GM21825 (cell line): ENCODE measurements around the gene CST11.

Experiments
- ATAC-seq: cut with Tn5 transposase; IDR thresholded peaks from one replicate; pipeline ENCODE4 v1.9.1; 2021; ENCODE audit warnings: mild to moderate bottlenecking, moderate library complexity; ENCODE audit not compliant: unreplicated experiment

CST11 gene

DNA sequence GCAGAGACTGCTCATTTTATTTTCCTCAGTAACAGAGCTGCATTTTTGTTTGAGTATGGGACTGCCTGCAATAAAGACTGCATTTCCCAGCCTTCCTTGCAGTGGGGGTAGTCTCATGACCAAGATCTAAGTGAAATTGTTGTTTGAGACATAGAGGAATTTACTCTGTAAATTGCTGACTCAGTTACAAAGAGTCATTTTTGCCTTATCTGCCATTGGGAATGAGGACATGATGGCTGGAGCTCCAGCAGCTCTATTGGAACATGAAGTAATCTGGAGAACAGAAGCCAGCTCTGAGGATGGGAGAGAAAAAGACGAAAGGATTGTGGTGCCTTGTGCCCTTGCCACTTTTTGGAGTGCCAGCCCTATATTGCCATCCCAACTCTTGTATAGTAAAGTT lies 2.1 kb upstream of the CST11 start:
- ATAC-seq = no peak

- no peak for ATAC-seq
Measured at GRCh38 chr20:23453549-23454543, 1.2 kb upstream of the CST11 start.

- ATAC-seq = no peak
Measured at GRCh38 chr20:23451956-23452487, 654 bp downstream of the CST11 start.

DNA sequence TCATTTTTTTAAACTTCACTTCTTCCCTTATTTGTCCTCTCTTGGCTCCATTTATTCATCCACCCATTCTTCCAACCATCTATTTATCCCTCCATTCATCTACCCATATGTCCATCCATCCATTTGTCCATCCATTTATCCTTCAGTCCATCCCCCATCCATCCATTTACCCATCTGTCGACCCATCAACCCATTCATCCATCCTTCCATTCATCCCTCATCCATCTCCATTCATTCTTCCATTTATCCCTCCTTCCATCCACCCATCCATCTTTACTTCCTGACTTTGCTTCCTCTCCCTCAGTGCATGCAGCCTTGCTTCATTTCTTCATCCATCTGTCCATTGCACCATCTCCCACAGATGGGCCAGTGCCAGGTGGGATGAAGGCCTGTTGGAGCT lies 1.8 kb downstream of the CST11 start:
- no peak for ATAC-seq

GRCh38 chr20:23449421-23449820 lies 3.3 kb downstream of the CST11 start:
- ATAC-seq = no peak

DNA sequence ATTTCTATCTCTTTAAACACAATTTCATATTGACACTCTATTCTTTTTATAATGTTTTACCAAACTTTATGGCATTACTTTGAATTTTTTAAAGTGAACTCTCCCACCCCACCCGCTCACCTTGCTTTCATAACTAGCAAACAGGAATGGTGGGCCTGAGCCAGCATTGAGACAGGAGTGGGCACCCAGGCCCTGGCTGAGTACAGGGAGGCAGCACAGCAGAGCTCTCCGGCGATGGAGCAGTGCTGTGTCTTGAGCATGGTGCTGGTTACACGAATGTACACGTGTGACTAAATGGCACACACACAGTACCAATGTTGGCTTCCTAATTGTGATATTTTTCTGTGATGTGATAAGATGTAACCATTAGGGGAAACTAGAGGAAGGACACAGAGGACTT lies 4.5 kb downstream of the CST11 start:
- ATAC-seq = no peak

- no peak for ATAC-seq
Measured at GRCh38 chr20:23446505-23446904, 6.2 kb downstream of the CST11 start.

- ATAC-seq = no peak
Measured at GRCh38 chr20:23445596-23446217, 7.0 kb downstream of the CST11 start.

GRCh38 chr20:23444859-23445258 lies 7.8 kb downstream of the CST11 start:
- no peak for ATAC-seq

- no peak for ATAC-seq
Measured at GRCh38 chr20:23442436-23442835, 10.2 kb downstream of the CST11 start.

DNA sequence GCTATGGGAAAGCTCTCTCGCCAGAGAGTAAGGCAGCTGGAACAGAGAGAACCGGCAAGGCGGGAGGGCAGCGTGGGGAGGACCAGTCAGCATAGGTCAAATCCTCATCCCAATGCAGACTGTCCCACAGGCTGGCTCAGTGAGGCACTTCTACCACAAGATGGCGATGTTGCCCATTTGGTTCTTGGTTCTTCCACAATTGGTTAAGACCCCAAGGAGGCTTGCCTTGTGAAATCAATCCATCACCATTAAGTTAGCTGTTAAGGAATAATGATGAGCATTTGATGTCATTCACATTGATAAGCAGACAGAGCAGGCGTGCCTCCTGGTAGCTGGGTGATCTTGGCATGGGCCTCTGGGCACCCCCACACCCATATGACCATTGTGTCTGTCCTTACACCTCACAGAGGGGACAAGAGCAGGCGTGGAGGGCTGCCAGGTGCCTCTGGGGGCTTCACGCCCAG lies 10.8 kb downstream of the CST11 start:
- no peak for ATAC-seq

GRCh38 chr20:23440004-23440403 lies 12.7 kb downstream of the CST11 start:
- no peak for ATAC-seq

DNA sequence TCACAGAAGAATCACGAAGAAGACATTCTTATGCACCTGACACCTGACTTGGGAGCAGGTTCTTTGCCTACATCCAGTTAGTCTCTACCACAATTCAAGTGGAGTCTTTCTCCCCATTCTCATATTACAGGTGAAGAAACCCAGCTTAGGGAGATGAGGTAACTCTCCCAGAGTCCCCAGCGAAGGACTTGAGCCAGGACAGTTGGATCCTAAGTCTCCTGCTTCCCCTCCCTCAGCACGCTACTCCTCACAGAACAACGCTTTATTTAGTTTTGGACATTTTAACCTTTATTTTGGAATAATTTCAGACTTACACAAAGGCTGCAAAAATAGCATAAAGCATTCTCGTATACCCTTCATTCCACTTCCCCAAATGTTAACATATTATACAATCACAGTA lies 14.0 kb downstream of the CST11 start:
- no peak for ATAC-seq

GRCh38 chr20:23437126-23437899 lies 15.4 kb downstream of the CST11 start:
- ATAC-seq = no peak

DNA sequence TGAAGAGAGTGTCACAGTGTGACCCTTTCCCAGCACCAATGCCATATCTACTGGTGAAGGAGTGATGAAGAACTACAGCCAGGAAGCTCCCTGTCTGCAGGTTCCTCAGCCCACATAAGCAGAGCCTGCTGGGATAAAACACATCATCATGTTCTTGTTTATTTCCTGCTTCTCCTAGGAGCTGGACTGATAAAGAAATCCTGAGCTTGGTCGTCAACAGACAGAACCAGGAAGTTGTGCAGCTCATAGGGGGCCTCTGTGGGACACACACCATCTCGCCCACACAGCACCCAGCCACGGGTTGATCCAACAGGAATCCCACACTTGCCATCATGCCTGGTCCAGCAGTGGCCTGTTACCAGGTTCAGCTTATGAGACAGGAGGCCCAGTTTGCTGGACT lies 16.0 kb downstream of the CST11 start:
- ATAC-seq = no peak

DNA sequence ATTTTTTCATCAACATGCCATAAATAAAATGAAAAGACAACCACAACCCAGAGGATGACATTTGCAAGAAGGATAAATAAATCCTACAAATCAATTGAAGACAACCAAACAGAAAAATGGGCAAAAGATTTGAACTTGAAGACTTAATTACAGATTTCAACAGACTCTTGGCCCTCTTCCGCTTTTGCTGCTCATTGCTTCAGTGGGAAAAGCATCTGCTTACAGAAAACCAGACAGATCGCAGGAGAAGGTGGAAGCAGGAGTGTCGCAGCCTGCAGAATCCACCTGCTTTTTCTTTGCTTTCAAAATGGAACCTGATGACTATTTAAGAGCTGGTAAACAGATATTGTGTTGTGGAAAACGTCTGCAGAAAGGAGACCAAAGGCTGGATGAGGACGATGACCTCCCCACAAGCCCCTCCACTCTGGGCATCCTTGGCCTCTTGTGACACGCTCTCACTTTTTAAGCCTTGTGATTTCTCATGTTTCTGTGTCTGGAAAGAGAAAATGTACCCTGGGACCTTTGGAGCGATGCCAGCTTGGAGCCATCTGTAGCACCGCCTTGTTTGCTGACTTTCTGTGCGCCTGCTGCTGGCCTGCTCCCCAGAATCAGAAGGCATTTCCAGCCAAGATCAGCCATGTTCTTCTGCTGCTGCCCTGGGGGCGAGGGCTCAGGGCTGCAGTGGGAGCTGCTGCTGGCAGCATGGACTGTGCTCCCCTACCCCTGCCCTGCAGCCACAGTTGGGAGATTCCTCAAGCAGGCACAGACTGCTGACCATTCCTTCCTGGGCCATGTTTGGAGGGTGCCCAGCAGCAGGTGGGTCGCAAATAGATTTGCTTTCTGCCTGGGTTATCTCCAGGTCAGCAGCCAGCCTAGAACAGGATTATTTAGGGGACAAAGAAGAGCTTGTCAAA lies 16.8 kb downstream of the CST11 start:
- ATAC-seq = no peak

- no peak for ATAC-seq
Measured at GRCh38 chr20:23434521-23435313, 18.0 kb downstream of the CST11 start.

DNA sequence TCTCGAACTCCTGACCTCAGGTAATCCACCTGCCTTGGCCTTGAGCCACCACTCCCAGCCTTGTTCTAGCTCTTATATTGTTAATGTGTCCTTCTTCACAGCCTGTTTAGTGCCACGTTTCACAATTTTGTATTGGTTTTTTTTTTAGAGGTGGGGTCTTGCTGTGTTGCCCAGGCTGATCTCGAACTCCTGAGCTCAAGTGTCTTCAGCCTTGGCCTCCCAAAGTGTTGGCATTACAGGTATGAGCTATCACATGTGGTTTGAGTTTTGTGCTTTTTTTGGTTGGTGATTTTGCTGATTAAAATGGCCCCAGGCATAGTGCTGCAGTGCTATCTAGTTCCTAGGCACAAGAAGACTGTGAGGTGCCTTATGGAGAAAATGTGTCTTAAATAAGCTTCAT lies 19.0 kb downstream of the CST11 start:
- ATAC-seq = no peak

DNA sequence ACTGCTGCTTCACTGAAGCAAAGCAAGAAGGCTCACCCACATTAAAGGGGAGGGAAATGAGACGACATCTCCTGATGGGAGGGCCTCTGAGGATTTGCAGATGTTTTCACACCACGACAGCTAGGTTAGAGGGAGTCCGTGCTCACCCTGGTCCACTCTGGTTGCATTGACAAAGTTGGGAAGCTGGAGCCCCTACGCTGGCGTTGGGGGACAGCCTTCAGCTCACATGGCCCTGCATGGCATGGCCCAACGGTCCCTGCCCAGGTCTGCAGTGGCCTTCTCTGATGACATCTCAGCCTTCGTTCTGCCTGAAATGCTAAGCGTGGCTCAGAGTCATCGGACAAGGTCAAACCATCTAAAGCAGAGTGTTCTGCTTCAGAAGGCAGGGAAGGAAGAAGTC lies 27.5 kb downstream of the CST11 start:
- ATAC-seq = no peak
